Caki2 (cell line): ENCODE results near the gene C1QTNF8. TPM values are rescaled to one million over a fixed set of nuclear protein-coding genes. Genes with fewer than 3 reads are reported as not detected.

Experiments used
- DNase-seq: peaks from one replicate; pipeline ENCODE4 v3.0.0-alpha.2; 2015; ENCODE audit warnings: low read depth
- in situ Hi-C: cut with HindIII; loops from 2 replicates; pipeline ENCODE4 v1.10.0; 2016; ENCODE audit warnings: low sequenced_read_pairs, low pct_unique_long_range_greater_than_20kb, mixed read lengths
- total RNA-seq: library from RNA; depleted of rRNA; stranded (reverse); fragments of >200 nt; shearing (Covaris generic); gene quantifications from 2 replicates; pipeline ENCODE4 v1.2.3, GENCODE V29; 2014; ENCODE audit warnings: low replicate concordance

C1QTNF8 gene
- total RNA-seq, 1 experiment from 2014 or later = not detected

DNA sequence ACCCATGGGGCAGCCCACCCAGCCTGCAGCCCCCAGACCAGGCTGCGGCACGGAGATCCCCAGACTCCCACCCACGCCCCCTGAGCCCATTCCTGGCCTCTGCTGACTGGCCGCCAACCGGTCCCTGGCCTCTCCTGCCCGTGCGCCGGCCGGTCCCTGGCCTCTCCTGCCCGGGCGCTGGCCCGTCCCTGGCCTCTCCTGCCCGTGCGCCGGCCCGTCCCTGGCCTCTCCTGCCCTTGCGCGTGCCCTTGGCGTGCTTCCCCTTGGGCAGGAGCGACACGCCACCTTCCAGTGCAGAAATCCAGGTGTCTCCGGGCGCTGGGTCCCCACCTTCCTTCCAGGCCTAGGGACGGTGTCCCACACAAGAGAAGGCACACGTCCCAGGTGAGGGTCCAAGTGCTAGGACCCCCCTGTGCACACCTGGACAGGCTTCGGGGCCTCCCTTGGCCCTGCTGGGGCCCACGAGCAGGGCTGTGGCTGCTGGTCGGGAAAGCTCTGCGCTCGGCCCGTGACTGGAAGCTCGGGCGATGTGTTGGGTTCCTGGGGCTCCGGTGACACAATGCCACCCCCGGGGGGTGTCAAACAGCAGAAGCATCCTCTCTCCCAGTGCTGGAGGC lies 35.4 kb upstream of the C1QTNF8 start:
- DNase-seq = no peak
- in situ Hi-C loops = loop anchor here (25.0 kb wide), 1 partner anchor 144 kb away; the partner anchor contains the start of gene SOX8

DNA sequence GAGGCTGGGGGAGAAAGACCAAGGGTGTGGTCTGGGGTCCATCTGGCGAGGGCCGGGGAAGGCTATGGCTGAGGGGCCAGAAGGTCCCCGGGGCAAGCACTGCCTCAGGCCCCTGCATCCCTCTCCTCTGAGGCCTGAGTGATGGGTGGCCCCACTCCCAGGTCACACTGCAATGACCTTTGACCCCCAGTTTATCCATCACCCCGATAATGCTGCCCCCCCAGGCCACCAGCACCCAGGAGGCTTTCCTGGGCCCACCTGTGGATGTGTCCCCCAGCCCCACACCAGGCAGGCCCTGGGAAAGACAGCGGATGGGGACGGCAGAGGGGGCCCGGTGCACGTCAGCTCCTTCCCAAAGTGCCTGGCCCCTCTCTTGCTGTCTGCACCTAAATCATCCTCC lies 34.3 kb upstream of the C1QTNF8 start:
- DNase-seq = no peak
- in situ Hi-C loops = loop anchor here (25.0 kb wide), 1 partner anchor 143 kb away; the partner anchor contains the start of gene SOX8

GRCh38 chr16:1129106-1129960 lies 33.3 kb upstream of the C1QTNF8 start:
- DNase-seq = no peak
- in situ Hi-C loops = loop anchor here (25.0 kb wide), 1 partner anchor 142 kb away; the partner anchor contains the start of gene SOX8

DNA sequence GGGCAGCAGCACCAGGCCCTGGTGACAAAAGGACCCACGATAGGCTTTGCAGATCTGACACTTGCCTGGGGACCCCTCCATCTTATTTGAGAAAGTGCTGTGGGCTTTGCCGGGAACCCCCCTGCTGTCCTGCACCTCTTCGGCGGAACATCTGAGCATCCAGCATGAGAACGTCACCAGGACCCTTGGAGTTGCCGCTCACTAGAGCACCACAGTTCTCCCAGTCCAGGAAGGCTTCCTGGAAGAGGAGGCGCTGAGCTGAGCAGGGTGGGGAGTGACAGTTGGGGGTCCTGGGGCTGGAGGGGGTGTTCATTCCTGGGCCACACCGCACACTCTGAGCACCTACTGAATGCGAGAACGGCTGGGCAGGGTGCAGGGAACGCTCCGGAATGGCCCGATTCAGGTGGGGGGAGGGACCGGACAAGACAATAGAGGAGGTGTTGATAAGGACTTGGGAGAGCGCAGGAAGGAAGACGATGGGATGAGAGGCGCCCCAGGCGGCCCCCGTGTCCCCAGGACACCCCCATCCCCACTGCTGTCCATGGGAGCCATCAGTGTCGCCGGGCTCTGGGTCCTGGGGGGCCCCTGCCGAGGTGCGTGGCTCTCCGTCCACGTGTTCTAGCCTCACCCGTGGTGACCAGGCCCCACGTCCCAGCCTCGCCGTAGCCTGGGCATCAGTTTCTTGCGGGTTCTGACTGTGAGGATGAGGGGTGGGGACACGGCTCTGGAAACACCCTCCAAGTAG lies 32.1 kb upstream of the C1QTNF8 start:
- in situ Hi-C loops = loop anchor here (25.0 kb wide), 1 partner anchor 141 kb away; the partner anchor contains the start of gene SOX8
- no peak for DNase-seq

GRCh38 chr16:1127101-1127500 lies 31.1 kb upstream of the C1QTNF8 start:
- no peak for DNase-seq
- in situ Hi-C loops = loop anchor here (25.0 kb wide), 1 partner anchor 140 kb away; the partner anchor contains the start of gene SOX8

GRCh38 chr16:1126586-1126985 lies 30.5 kb upstream of the C1QTNF8 start:
- DNase-seq = no peak
- in situ Hi-C loops = loop anchor here (25.0 kb wide), 1 partner anchor 139 kb away; the partner anchor contains the start of gene SOX8

DNA sequence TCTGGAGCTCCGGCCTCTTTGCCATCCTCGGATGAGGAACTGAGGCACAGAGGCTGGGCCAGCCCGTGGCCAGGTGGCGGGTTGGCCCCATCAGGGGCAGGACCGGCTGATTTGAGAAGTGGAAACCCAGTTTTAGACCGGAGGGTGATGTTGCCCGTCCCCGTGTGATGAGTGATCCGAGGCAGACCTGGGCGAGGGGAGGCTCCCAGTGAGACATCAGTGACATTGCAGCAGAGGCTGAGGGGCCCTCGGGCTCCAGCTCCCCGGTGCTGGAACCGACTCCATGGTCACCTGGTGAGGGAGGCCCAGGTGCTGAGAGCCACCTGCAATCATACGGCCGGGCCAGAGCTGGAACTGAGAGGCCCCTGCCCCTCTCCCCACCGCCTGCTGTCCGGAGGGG lies 30.0 kb upstream of the C1QTNF8 start:
- no peak for DNase-seq
- in situ Hi-C loops = loop anchor here (25.0 kb wide), 1 partner anchor 139 kb away; the partner anchor contains the start of gene SOX8

DNA sequence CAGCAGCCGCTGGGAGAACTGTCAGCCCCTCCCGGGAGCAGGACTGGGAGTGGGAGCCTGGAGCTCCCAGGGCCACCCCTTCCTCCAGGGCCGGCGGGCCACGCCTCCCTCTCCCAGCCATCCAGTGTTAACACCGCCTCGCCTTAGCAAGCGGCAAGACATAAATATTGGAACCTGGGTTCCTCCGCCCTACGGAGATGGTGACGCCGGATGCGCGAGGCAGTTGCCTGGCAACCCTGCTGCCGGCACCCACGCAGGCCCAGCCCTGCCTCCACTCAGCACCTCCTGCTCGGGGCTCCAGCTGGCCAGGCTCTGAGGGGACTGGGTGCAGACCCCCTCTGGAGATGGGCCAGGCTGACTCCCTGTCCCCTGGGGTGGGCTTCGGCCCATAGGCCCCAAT lies 29.4 kb upstream of the C1QTNF8 start:
- DNase-seq = peak; percentile 86
- in situ Hi-C loops = loop anchor here (25.0 kb wide), 1 partner anchor 138 kb away; the partner anchor contains the start of gene SOX8

DNA sequence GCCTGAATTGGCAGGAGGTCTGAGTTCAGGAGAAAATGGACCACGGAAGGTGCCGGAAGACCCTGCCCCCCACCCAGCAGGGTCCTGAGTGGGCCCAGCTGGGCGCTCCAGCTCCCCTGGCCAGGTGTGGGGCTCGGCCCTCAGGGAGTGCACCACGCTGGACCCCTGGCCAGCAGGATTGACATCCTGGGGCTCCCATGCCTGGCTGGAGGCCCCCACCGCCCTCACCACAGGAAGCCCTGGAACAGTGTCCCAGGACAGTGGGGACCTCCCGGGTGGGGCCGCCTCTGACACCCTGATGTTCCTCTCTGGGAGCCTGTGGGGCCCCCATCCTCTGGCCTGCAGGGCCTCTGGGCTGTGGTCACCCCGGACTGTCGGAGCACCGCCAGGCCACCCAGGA lies 28.8 kb upstream of the C1QTNF8 start:
- DNase-seq = no peak
- in situ Hi-C loops = loop anchor here (25.0 kb wide), 1 partner anchor 137 kb away; the partner anchor contains the start of gene SOX8

- DNase-seq = no peak
- in situ Hi-C loops = no loop called here
These were observed 28.2 kb upstream of the C1QTNF8 start for GRCh38 chr16:1124291-1124690.

GRCh38 chr16:1123525-1124230 lies 27.6 kb upstream of the C1QTNF8 start:
- DNase-seq = no peak
- in situ Hi-C loops = no loop called here

DNA sequence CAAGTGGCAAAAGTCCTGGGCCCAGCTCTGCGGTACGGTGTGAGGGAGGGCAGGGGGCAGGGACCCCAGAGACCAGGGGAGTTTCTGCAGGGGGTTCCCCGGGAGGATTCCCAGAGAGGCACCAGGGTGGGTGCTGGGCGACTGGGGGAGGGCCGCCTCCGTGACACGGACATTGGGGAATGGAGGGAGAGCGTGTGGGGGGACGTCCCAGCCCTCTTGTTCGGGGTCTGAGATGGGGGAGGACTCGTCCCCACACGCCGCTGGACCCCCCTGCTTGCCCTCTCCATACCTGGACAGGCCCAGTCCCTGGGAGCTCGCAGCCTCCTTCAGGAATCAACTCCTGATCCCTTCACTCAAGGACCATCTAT lies 26.3 kb upstream of the C1QTNF8 start:
- no peak for DNase-seq
- in situ Hi-C loops = no loop called here

DNA sequence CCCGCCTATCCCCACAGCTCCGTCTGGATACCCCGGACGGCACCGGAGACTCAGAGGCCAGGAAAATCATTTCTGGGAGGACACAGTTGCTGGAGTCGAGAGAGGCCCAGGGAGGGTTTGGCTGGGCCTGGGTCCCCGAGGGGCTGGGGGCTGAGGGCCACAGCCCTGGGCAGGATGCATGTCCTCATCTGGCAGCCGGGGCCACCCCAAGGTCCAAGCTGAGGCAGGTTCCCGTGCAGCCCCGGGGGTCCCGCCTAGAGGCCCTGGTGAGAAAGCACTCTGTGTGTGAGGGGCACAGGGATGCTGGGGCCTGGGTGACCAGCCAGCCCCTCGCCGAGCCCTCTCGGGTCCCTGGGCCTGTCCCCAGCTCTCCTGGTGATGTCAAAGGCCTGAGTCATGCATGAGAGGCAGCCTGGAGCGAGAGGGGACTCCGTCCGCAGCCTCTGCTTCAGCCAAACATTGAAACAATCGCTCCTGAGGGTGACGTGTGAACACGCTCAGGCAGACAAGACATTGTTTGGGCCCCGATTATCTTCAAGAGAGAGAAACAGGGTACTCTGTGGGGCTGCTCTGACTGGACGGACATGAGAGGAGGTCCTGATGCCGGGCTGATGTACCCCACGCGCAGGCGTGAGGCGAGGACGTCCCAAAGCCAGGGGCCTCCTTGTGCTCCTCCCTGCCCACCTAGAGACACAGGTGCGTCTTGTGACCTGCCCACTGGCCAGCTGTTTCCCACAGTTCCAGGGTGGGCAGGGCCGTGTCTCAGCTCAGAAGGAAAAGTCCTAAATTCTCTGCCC lies 25.8 kb upstream of the C1QTNF8 start:
- DNase-seq = no peak
- in situ Hi-C loops = no loop called here

DNA sequence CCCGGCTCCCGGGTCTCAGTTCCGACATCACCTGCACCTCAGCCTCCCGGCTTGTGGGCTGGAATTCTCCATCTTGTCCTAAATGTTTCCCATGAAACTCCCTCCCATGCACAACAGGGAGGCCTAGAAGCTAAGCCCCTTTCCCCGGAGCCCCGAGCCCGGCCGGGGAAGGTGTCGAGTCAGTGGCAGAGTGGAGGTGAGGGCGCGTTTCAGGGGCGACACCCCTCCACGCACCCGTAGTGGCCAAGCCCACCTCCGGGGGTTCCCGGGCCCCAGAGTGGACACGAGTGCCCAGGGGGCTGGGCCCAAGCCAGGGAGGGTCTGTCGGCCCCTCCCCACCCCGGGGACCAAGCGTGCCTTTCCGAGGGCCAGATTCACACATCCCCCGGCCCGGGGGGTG lies 25.0 kb upstream of the C1QTNF8 start:
- no peak for DNase-seq
- in situ Hi-C loops = no loop called here

DNA sequence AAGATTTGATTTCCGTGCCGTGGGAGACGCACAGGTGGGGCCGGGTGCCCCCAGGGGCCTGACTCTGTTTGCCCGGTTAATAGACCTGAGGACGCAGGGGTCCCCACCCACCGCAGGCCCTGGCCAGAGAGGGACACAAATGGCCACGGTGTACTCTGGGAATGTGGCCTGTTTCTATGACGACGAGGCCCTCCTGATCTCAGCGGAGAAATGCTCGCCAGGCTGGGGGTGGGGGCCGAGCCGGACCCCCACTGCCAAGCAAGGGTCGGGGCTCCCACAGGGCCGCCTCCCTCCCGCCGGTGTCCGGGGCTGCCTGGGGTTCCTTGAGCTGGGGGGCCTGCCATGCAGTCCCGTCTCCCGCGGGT lies 24.5 kb upstream of the C1QTNF8 start:
- in situ Hi-C loops = no loop called here
- no peak for DNase-seq

DNA sequence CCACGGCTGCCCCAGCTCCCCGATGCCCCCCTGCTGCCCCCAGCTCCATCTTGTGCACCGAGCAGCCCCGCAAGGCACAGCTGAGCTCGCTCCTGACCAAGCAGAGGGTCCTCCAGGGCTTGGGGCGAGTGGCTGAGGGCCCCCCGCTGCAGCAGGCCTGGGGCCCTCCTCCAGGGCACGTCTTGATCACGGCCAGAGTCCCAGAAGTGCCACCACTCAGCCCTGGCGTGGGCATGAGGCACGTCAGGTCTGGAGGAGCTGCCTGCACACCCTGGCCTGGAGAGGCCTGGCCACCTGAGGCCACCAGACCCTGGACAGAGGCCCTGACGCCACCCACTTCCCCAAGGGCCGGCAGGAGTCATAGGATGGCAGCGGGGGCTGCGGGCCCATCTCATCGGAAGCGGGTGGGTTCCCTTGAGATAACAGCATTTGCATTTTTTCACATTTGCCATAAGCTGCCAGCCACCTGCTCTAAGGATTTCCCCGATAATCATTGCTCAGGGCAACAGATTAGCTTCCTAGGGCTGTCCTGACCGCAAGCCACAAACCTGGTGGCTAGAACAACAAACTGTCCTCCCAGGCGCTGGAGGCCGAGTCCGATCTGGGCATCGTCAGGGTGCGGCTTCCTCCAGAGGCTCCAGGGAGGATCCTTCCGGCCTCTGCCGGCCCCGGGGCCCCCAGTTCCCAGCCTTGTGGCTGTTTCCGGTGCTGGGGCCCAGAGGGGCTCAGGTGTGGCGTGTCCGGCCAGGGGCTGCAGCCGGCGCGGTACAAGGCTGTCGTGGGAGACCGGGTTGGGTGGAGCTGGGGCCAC lies 23.9 kb upstream of the C1QTNF8 start:
- no peak for DNase-seq

GRCh38 chr16:1119129-1119528 lies 23.1 kb upstream of the C1QTNF8 start:
- no peak for DNase-seq
- in situ Hi-C loops = no loop called here

More for the DNA sequence above, 23.9 kb upstream of the C1QTNF8 start:
- in situ Hi-C loops = no loop called here
